GM12878 (cell line): ENCODE results near the gene LY6G6D. TPM values are rescaled to one million over a fixed set of nuclear protein-coding genes. Genes with fewer than 3 reads are reported as not detected.

Source experiments
- BCL3 ChIP-seq: IDR thresholded peaks from 2 replicates; pipeline ENCODE4 v1.6.1; 2011; ENCODE audit warnings: borderline replicate concordance, low read depth, mild to moderate bottlenecking, moderate library complexity, low read length; ENCODE audit not compliant: insufficient read depth, poor library complexity, severe bottlenecking
- FOS ChIP-seq: IDR thresholded peaks from 3 replicates; pipeline ENCODE4 v1.6.1; 2011; ENCODE audit warnings: borderline replicate concordance; ENCODE audit not compliant: insufficient read length; ENCODE audit errors: extremely low read depth
- FOXM1 ChIP-seq: IDR thresholded peaks from 2 replicates; pipeline ENCODE4 v1.6.1; 2012; ENCODE audit warnings: low read depth, mild to moderate bottlenecking, inconsistent platforms, low read length, moderate library complexity
- IKZF1 ChIP-seq: fragments of 450-650 bp; conservative IDR thresholded peaks from 2 replicates; pipeline ENCODE4 v1.6.1; 2017; ENCODE audit warnings: antibody characterized with exemption, mild to moderate bottlenecking
- JUND ChIP-seq: IDR thresholded peaks from 2 replicates; pipeline ENCODE4 v1.6.1; 2012; ENCODE audit warnings: low read depth, mild to moderate bottlenecking, low read length, improper control_type of control experiment, moderate library complexity
- PRDM15 ChIP-seq: fragments of 450-650 bp; formaldehyde crosslinking; IDR thresholded peaks from 2 replicates; pipeline ENCODE4 v1.4.0; 2020; ENCODE audit warnings: mild to moderate bottlenecking, moderate library complexity
- SMAD1 ChIP-seq: fragments of 450-650 bp; IDR thresholded peaks from 2 replicates; pipeline ENCODE4 v1.6.1; 2018; ENCODE audit warnings: mild to moderate bottlenecking, low read depth; ENCODE audit not compliant: partially characterized antibody
- SPI1 ChIP-seq: IDR thresholded peaks from 2 replicates; pipeline ENCODE4 v1.6.1; 2011; ENCODE audit warnings: low read depth, mild to moderate bottlenecking, low read length, moderate library complexity, borderline replicate concordance; ENCODE audit not compliant: insufficient read depth
- TBL1XR1 ChIP-seq: IDR thresholded peaks from 2 replicates; pipeline ENCODE4 v1.6.1; 2012; ENCODE audit warnings: low read depth, low read length, improper control_type of control experiment
- ZBTB11 ChIP-seq: fragments of 450-650 bp; formaldehyde crosslinking; IDR thresholded peaks from 2 replicates; pipeline ENCODE4 v1.5.0; 2022; ENCODE audit warnings: mild to moderate bottlenecking, missing genetic modification characterization
- ZBTB33 ChIP-seq: fragments of 450-650 bp; IDR thresholded peaks from 2 replicates; pipeline ENCODE4 v1.6.1; 2017; ENCODE audit warnings: mild to moderate bottlenecking
- ZNF274 ChIP-seq: IDR thresholded peaks from one replicate; pipeline ENCODE4 v1.8.0; 2011; ENCODE audit not compliant: insufficient read length, insufficient read depth
- polyA plus RNA-seq, 11 experiments: library from polyadenylated mRNA; depleted of rRNA in 4 of 11; unstranded in 6 of 11; stranded (reverse) in 5 of 11; fragments of >200 nt; fragmentation: Nextera tagmentation in 4 of 11; fragmentation: Illumina TruSeq in 1 of 11; extraction: Ambion mirVana in 4 of 11; extraction: Trizol in 1 of 11; gene quantifications; 1 replicate in 1 of 11; 2 replicates in 10 of 11; pipeline versions ENCODE4 v1.2.1 to v1.2.3, GENCODE V29; 2011 to 2016; ENCODE audit warnings: inconsistent platforms in 2 of 11, missing spikeins in 2 of 11, low read depth in 1 of 11
- total RNA-seq, 4 experiments: library from RNA; depleted of rRNA in 3 of 4; stranded (reverse); fragments of >200 nt in 3 of 4; fragmentation: Illumina TruSeq in 1 of 4; extraction: Trizol in 1 of 4; gene quantifications; 2 replicates each; pipeline versions ENCODE4 v1.2.1 to v1.2.3, GENCODE V29; 2013 to 2021

LY6G6D gene
- total and polyA plus RNA-seq, 10 of the 15 experiments (the other 5 are each of a cell fraction or from before 2014, with no cell fraction given) = not detected

GRCh38 chr6:31692886-31693285, 22.3 kb upstream of the LY6G6D start (continued):
- TF ChIP-seq BCL3 (no peak), ZBTB11 (no peak), PRDM15 (CRISPR knock-in tag) (no peak), SPI1 (no peak), SMAD1 (no peak), ZBTB33 (no peak), TBL1XR1 (no peak), JUND (no peak), ZNF274 (no peak), FOXM1 (no peak), IKZF1 (no peak), FOS (no peak)
